SK-N-SH (cell line): ENCODE results near the gene OR9Q1.

Experiments
- EP300 ChIP-seq, 2 experiments: IDR thresholded peaks; 2 replicates each; pipeline versions ENCODE4 v1.4.0 to v1.6.1; 2012; ENCODE audit warnings: borderline replicate concordance in 1 of 2, low read depth in 1 of 2, low read length in 1 of 2
- EZH2phosphoT487 ChIP-seq: fragments of 200-600 bp; sonication (generic); IDR thresholded peaks from 2 replicates; pipeline ENCODE4 v1.6.1; 2017; ENCODE audit warnings: low read depth, mixed run types, mild to moderate bottlenecking, antibody characterized with exemption, moderate library complexity, borderline replicate concordance
- FOXJ3 ChIP-seq: sonication (generic); formaldehyde crosslinking; IDR thresholded peaks from 2 replicates; pipeline ENCODE4 v1.5.1; 2020; ENCODE audit warnings: mild to moderate bottlenecking, missing genetic modification reagents
- GABPA ChIP-seq: IDR thresholded peaks from 2 replicates; pipeline ENCODE4 v1.4.0; 2012; ENCODE audit warnings: low read depth, mild to moderate bottlenecking
- GATA2 ChIP-seq: sonication (generic); formaldehyde crosslinking; IDR thresholded peaks from 2 replicates; pipeline ENCODE4 v1.5.0; 2020; ENCODE audit warnings: mild to moderate bottlenecking, missing genetic modification reagents
- JUND ChIP-seq: IDR thresholded peaks from 2 replicates; pipeline ENCODE4 v1.4.0; 2012
- POLR2AphosphoS5 ChIP-seq: IDR thresholded peaks from 2 replicates; pipeline ENCODE4 v1.6.1; 2012; ENCODE audit warnings: low read depth, low read length
- RFX5 ChIP-seq: IDR thresholded peaks from 2 replicates; pipeline ENCODE4 v1.6.1; 2012; ENCODE audit warnings: mild to moderate bottlenecking, improper control_type of control experiment, low read length
- SIN3A ChIP-seq: IDR thresholded peaks from 2 replicates; pipeline ENCODE4 v1.6.1; 2012; ENCODE audit warnings: low read depth, mild to moderate bottlenecking, low read length, moderate library complexity, borderline replicate concordance
- SMC3 ChIP-seq: IDR thresholded peaks from 2 replicates; pipeline ENCODE4 v1.6.1; 2012; ENCODE audit warnings: low read depth, low read length, improper control_type of control experiment
- TF ChIP-seq, protein P1 (sequence below): IDR thresholded peaks from 2 replicates; pipeline ENCODE4 v1.6.1; 2012; ENCODE audit warnings: mild to moderate bottlenecking, low read depth, low read length, moderate library complexity
- TF ChIP-seq, protein P2 (sequence below): fragments of 200-600 bp; sonication (generic); IDR thresholded peaks from 2 replicates; pipeline ENCODE4 v1.6.1; 2017; ENCODE audit warnings: antibody characterized with exemption, mild to moderate bottlenecking, moderate library complexity
- TF ChIP-seq, protein P3 (sequence below): IDR thresholded peaks from 2 replicates; pipeline ENCODE4 v1.4.0; 2012; ENCODE audit warnings: low read depth

DNA sequence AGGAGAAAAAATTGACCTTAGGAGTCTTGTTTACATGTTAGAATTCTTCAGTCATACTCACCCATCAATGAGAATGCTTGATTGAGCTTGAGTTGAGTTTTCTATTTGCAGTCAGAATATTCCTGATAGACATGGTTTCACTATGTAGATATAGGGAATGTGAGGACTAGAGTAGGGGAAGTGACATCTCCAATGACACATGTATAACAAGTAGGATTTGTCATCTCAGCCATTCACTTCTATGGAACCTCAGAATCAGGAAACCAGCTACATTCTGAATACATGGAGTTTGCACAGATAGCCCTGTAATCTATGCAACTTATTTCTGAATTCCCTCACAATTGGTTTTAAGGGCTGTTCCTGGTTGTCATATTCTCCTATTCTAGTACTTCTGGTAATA lies 20.1 kb upstream of the OR9Q1 start:
- TF ChIP-seq, protein P1, sequence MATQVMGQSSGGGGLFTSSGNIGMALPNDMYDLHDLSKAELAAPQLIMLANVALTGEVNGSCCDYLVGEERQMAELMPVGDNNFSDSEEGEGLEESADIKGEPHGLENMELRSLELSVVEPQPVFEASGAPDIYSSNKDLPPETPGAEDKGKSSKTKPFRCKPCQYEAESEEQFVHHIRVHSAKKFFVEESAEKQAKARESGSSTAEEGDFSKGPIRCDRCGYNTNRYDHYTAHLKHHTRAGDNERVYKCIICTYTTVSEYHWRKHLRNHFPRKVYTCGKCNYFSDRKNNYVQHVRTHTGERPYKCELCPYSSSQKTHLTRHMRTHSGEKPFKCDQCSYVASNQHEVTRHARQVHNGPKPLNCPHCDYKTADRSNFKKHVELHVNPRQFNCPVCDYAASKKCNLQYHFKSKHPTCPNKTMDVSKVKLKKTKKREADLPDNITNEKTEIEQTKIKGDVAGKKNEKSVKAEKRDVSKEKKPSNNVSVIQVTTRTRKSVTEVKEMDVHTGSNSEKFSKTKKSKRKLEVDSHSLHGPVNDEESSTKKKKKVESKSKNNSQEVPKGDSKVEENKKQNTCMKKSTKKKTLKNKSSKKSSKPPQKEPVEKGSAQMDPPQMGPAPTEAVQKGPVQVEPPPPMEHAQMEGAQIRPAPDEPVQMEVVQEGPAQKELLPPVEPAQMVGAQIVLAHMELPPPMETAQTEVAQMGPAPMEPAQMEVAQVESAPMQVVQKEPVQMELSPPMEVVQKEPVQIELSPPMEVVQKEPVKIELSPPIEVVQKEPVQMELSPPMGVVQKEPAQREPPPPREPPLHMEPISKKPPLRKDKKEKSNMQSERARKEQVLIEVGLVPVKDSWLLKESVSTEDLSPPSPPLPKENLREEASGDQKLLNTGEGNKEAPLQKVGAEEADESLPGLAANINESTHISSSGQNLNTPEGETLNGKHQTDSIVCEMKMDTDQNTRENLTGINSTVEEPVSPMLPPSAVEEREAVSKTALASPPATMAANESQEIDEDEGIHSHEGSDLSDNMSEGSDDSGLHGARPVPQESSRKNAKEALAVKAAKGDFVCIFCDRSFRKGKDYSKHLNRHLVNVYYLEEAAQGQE, result no peak
- TF ChIP-seq POLR2AphosphoS5 (no peak), RFX5 (no peak), EP300 (IDR thresholded peaks at IDR 0.05; ENCODE audit: borderline replicate concordance in 1 of 2, low read depth in 1 of 2, low read length in 1 of 2) (no peak), GATA2 (no peak), FOXJ3 (CRISPR knock-in tag) (no peak), JUND (no peak), EZH2phosphoT487 (no peak), SIN3A (no peak), SMC3 (no peak), GABPA (no peak)
- TF ChIP-seq, protein P2, sequence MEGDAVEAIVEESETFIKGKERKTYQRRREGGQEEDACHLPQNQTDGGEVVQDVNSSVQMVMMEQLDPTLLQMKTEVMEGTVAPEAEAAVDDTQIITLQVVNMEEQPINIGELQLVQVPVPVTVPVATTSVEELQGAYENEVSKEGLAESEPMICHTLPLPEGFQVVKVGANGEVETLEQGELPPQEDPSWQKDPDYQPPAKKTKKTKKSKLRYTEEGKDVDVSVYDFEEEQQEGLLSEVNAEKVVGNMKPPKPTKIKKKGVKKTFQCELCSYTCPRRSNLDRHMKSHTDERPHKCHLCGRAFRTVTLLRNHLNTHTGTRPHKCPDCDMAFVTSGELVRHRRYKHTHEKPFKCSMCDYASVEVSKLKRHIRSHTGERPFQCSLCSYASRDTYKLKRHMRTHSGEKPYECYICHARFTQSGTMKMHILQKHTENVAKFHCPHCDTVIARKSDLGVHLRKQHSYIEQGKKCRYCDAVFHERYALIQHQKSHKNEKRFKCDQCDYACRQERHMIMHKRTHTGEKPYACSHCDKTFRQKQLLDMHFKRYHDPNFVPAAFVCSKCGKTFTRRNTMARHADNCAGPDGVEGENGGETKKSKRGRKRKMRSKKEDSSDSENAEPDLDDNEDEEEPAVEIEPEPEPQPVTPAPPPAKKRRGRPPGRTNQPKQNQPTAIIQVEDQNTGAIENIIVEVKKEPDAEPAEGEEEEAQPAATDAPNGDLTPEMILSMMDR, result no peak
- TF ChIP-seq, protein P3, sequence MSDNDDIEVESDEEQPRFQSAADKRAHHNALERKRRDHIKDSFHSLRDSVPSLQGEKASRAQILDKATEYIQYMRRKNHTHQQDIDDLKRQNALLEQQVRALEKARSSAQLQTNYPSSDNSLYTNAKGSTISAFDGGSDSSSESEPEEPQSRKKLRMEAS, result no peak
